HepG2 (cell line): ENCODE results near the gene CRMP1. TPM values are rescaled to one million over a fixed set of nuclear protein-coding genes. Genes with fewer than 3 reads are reported as not detected.

Experiments used
- ATAC-seq: fragments of 200-7000 bp; cut with Tn5 transposase; 3 replicates; pipeline ENCODE4 v1.9.1; 2020; ENCODE audit warnings: mild to moderate bottlenecking, moderate library complexity
- BruUV-seq: library from RNA; stranded (reverse); fragments of 400-500 nt; replicated peaks from 2 replicates; lab custom pipeline; 2021; lab: Mats Ljungman, UMichigan
- CTCF ChIA-PET: fragments of 300-600 bp; formaldehyde crosslinking; extraction: SDS; loops from one replicate; lab custom pipeline; 2021; ENCODE audit warnings: low total read pairs, inconsistent platforms, low intra/inter-chr PET ratio; lab: Yijun Ruan, JAX
- POLR2A ChIA-PET: fragments of 350-600 bp; sonication (Branson Sonifier 250); formaldehyde crosslinking; loops from one replicate; lab custom pipeline; 2020; ENCODE audit warnings: antibody characterized with exemption, inconsistent platforms; lab: Yijun Ruan, JAX
- DNase-seq: peaks from one replicate; pipeline ENCODE4 v3.0.0-alpha.2; 2015; ENCODE audit warnings: low spot score
- FAIRE-seq: peaks from 3 replicates; lab custom pipeline; 2011; peaks lifted over from hg19 to GRCh38; lab: Jason Lieb, UNC
- H2AFZ ChIP-seq: one replicate; pipeline ENCODE4 v1.6.1; 2011; ENCODE audit warnings: low read length, inconsistent platforms
- H3K27ac ChIP-seq: fragments of 300-600 bp; 3 replicates; pipeline ENCODE4 v1.8.0; 2011; ENCODE audit warnings: mixed run types, mild to moderate bottlenecking, mixed read lengths, low read length, inconsistent platforms; ENCODE audit not compliant: insufficient read depth; ENCODE audit errors: extremely low read length
- H3K27me3 ChIP-seq, 2 experiments: fragments of 200-600 bp in 1 of 2; 2 replicates in 1 of 2; 3 replicates in 1 of 2; pipeline versions ENCODE4 v1.6.0 to v1.8.0; 2011; ENCODE audit warnings: low read length in 2 of 2, mild to moderate bottlenecking in 2 of 2, moderate library complexity in 2 of 2, inconsistent platforms in 1 of 2; ENCODE audit not compliant: insufficient read depth in 2 of 2, control insufficient read depth in 1 of 2
- H3K36me3 ChIP-seq, 2 experiments: fragments of 200-600 bp in 1 of 2; replicated peaks in 1 of 2; 2 replicates in 1 of 2; 3 replicates in 1 of 2; pipeline versions ENCODE4 v1.5.1 to v1.8.0; 2011; ENCODE audit warnings: low read length in 2 of 2, inconsistent platforms in 1 of 2; ENCODE audit not compliant: insufficient read depth in 2 of 2, control insufficient read depth in 1 of 2
- H3K4me1 ChIP-seq: 2 replicates; pipeline ENCODE4 v1.5.1; 2012; ENCODE audit warnings: low read length, inconsistent platforms; ENCODE audit not compliant: insufficient read depth
- H3K4me2 ChIP-seq: 2 replicates; pipeline ENCODE4 v1.6.0; 2011; ENCODE audit warnings: low read depth, low read length, inconsistent platforms
- H3K4me3 ChIP-seq, 3 experiments: fragments of 200-600 bp in 1 of 3; sonication (generic), shearing (Covaris generic) in 1 of 3; replicated peaks in 1 of 3; 2 replicates each; pipeline ENCODE4 v1.5.1; 2011 to 2016; ENCODE audit warnings: low read length in 3 of 3, inconsistent platforms in 2 of 3, low read depth in 2 of 3, mild to moderate bottlenecking in 2 of 3, control low read depth in 1 of 3, mixed read lengths in 1 of 3; ENCODE audit not compliant: insufficient read depth in 1 of 3
- H3K79me2 ChIP-seq: one replicate; pipeline ENCODE4 v1.6.1; 2011; ENCODE audit warnings: low read length, inconsistent platforms; ENCODE audit not compliant: insufficient read depth
- H3K9ac ChIP-seq: 2 replicates; pipeline ENCODE4 v1.6.0; 2011; ENCODE audit warnings: mild to moderate bottlenecking, low read depth, low read length, inconsistent platforms; ENCODE audit not compliant: insufficient read depth
- H3K9me3 ChIP-seq: 2 replicates; pipeline ENCODE4 v1.5.1; 2012; ENCODE audit warnings: mild to moderate bottlenecking, low read length
- H4K20me1 ChIP-seq: 2 replicates; pipeline ENCODE4 v1.6.0; 2011; ENCODE audit warnings: inconsistent platforms, mild to moderate bottlenecking, low read length, moderate library complexity; ENCODE audit not compliant: insufficient read depth
- ELF3 ChIP-seq: IDR thresholded peaks from 2 replicates; pipeline ENCODE4 v1.6.1; 2016; ENCODE audit warnings: missing genetic modification reagents, missing compliant biosample characterization
- ESRRA ChIP-seq: sonication (generic); formaldehyde crosslinking; IDR thresholded peaks from 2 replicates; pipeline ENCODE4 v1.5.1; 2020; ENCODE audit warnings: mild to moderate bottlenecking, low read depth, missing genetic modification reagents
- THAP11 ChIP-seq: IDR thresholded peaks from 2 replicates; pipeline ENCODE4 v1.6.1; 2016; ENCODE audit warnings: missing biosample characterization, missing genetic modification reagents
- ZNF430 ChIP-seq: sonication (generic); formaldehyde crosslinking; IDR thresholded peaks from 2 replicates; pipeline ENCODE4 v1.9.0; 2021; ENCODE audit warnings: mild to moderate bottlenecking, missing genetic modification reagents
- ZNF776 ChIP-seq: sonication (generic); formaldehyde crosslinking; IDR thresholded peaks from 2 replicates; pipeline ENCODE4 v1.4.0; 2020; ENCODE audit warnings: mild to moderate bottlenecking, missing genetic modification reagents
- WGBS: methylation state at CpG from one replicate; pipeline ENCODE4 v1.1.6; 2017; ENCODE audit warnings: low lambda C conversion rate; 5-methylcytosine and 5-hydroxymethylcytosine counted together
- in situ Hi-C: cut with HindIII; loops from 2 replicates; pipeline ENCODE4 v1.10.0; 2017; ENCODE audit warnings: low pct_unique_long_range_greater_than_20kb; ENCODE audit not compliant: extremely low pct_ligation_motif_present
- intact Hi-C: fragments of 100-400 bp; cut with micrococcal nuclease; formaldehyde crosslinking; loops from one replicate; pipeline ENCODE4 v1.10.0; 2022; ENCODE audit not compliant: unreplicated experiment
- polyA plus RNA-seq, 8 experiments: library from polyadenylated mRNA; depleted of rRNA in 3 of 8; stranded (reverse) in 7 of 8; unstranded in 1 of 8; fragments of >200 nt; fragmentation: Illumina TruSeq in 4 of 8; extraction: Trizol in 4 of 8; gene quantifications; 2 replicates each; pipeline versions ENCODE4 v1.2.1 to v1.2.3, GENCODE V29; 2011 to 2016; ENCODE audit warnings: low read depth in 4 of 8, missing spikeins in 1 of 8, mixed read lengths in 1 of 8; ENCODE audit not compliant: insufficient read depth in 1 of 8
- total RNA-seq, 5 experiments: library from RNA; depleted of rRNA; stranded (reverse); fragments of >200 nt; fragmentation: Illumina TruSeq; extraction: Trizol; gene quantifications; 2 replicates each; pipeline ENCODE4 v1.2.3, GENCODE V29; 2016; ENCODE audit warnings: low read depth in 1 of 5
- TF ChIP-seq, protein P1 (sequence below): IDR thresholded peaks from 2 replicates; pipeline ENCODE4 v1.6.1; 2016; ENCODE audit warnings: low read depth, missing genetic modification reagents, missing compliant biosample characterization
- TF ChIP-seq, protein P2 (sequence below): sonication (generic); formaldehyde crosslinking; IDR thresholded peaks from 2 replicates; pipeline ENCODE4 v1.9.0; 2021; ENCODE audit warnings: missing genetic modification reagents, borderline replicate concordance

The CRMP1 gene
- total and polyA plus RNA-seq, 2 of the 13 experiments (the other 11 are each of a cell fraction or from before 2014, with no cell fraction given), result not detected

DNA sequence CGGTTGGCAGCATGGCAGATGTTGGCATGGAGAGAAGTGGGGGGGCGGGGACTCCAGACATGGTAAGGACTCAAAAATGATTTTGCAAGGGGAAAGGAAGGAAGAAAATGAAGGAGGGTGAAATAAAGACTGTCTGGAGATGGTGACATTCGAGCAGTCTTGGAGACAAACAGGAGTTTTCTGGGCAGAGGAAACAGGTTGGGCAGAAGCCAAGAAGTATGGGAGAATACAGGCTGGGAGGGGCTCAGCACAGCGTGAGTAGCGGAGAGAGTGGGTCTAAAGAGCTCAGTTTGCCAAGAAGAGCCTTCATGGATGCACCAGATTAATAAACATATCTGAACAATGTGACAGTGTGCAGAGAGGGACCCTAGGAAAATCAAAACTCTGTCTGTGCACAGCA is 13.3 kb upstream of the CRMP1 start (continued):
- TF ChIP-seq, protein P1, sequence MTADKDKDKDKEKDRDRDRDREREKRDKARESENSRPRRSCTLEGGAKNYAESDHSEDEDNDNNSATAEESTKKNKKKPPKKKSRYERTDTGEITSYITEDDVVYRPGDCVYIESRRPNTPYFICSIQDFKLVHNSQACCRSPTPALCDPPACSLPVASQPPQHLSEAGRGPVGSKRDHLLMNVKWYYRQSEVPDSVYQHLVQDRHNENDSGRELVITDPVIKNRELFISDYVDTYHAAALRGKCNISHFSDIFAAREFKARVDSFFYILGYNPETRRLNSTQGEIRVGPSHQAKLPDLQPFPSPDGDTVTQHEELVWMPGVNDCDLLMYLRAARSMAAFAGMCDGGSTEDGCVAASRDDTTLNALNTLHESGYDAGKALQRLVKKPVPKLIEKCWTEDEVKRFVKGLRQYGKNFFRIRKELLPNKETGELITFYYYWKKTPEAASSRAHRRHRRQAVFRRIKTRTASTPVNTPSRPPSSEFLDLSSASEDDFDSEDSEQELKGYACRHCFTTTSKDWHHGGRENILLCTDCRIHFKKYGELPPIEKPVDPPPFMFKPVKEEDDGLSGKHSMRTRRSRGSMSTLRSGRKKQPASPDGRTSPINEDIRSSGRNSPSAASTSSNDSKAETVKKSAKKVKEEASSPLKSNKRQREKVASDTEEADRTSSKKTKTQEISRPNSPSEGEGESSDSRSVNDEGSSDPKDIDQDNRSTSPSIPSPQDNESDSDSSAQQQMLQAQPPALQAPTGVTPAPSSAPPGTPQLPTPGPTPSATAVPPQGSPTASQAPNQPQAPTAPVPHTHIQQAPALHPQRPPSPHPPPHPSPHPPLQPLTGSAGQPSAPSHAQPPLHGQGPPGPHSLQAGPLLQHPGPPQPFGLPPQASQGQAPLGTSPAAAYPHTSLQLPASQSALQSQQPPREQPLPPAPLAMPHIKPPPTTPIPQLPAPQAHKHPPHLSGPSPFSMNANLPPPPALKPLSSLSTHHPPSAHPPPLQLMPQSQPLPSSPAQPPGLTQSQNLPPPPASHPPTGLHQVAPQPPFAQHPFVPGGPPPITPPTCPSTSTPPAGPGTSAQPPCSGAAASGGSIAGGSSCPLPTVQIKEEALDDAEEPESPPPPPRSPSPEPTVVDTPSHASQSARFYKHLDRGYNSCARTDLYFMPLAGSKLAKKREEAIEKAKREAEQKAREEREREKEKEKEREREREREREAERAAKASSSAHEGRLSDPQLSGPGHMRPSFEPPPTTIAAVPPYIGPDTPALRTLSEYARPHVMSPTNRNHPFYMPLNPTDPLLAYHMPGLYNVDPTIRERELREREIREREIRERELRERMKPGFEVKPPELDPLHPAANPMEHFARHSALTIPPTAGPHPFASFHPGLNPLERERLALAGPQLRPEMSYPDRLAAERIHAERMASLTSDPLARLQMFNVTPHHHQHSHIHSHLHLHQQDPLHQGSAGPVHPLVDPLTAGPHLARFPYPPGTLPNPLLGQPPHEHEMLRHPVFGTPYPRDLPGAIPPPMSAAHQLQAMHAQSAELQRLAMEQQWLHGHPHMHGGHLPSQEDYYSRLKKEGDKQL (CRISPR knock-in tag), result no peak
- TF ChIP-seq ZNF430 (CRISPR knock-in tag), result no peak

DNA sequence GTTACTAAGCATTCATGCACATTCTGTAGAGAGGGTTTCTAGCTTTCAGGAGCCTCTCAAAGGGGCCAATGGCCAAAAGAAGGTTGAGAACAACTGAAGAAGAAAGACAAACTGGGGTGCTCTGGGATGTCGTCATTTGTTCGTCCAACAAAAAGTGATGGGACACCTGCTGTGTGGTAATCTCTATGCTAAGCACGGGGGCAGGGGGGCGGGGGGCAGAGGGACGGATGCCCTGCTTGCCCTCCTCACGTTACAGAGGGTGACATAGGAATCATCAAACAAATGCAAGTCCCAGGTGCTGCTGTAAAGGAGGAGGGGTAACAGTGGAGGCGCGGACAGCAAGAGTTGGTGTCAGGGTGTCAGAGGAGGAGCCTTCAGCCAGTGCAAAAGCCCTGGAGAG is 12.8 kb upstream of the CRMP1 start:
- FAIRE-seq (no peak), ATAC-seq (no peak), DNase-seq (no peak)
- Histone ChIP-seq H3K4me2 (no peak overlapping the region), H3K27ac (no peak overlapping the region), H3K4me3 (no peak overlapping the region), H2AFZ (no peak overlapping the region), H3K9ac (no peak overlapping the region), H3K79me2 (no peaks in the 10 kb centered on the region), H4K20me1 (no peaks in the 10 kb centered on the region), H3K4me1 (no peaks in the 10 kb centered on the region), H3K36me3 (no peaks in the 10 kb centered on the region), H3K9me3 (no peaks in the 10 kb centered on the region), H3K27me3 (peaks cover 1 to 18% of the 10 kb centered on the region in 2 experiments; a peak in 3 of 5 replicates)
- no TSS peak for BruUV-seq
- intact Hi-C loops, result no loop called here
- 12% methylated on average over 8 of the region's 8 CpGs for WGBS
- CTCF ChIA-PET, result no interaction called here
- TF ChIP-seq ZNF776 (CRISPR knock-in tag) (no peak), THAP11 (CRISPR knock-in tag) (no peak), ELF3 (no peak), ESRRA (CRISPR knock-in tag) (no peak)
- TF ChIP-seq, protein P2, sequence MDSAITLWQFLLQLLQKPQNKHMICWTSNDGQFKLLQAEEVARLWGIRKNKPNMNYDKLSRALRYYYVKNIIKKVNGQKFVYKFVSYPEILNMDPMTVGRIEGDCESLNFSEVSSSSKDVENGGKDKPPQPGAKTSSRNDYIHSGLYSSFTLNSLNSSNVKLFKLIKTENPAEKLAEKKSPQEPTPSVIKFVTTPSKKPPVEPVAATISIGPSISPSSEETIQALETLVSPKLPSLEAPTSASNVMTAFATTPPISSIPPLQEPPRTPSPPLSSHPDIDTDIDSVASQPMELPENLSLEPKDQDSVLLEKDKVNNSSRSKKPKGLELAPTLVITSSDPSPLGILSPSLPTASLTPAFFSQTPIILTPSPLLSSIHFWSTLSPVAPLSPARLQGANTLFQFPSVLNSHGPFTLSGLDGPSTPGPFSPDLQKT, result no peak
- in situ Hi-C loops, result no loop called here
- POLR2A ChIA-PET, result no interaction called here
